Liver (tissue), 3 donors: Measurements from ENCODE around the gene NLRP6.

Experiments used
- EGR1 ChIP-seq, 2 donors: IDR thresholded peaks; 2 replicates each; pipeline ENCODE4 v1.6.1; 2016 to 2018; ENCODE audit warnings: antibody characterized with exemption in 2 of 2, low read depth in 2 of 2
- FOXA1 ChIP-seq: IDR thresholded peaks from 2 replicates; pipeline ENCODE4 v1.6.1; 2016; ENCODE audit warnings: antibody characterized with exemption
- GABPA ChIP-seq, 2 donors: IDR thresholded peaks in 1 of 2; conservative IDR thresholded peaks in 1 of 2; 2 replicates each; pipeline ENCODE4 v1.6.1; 2016; ENCODE audit warnings: antibody characterized with exemption in 2 of 2, mild to moderate bottlenecking in 1 of 2, moderate library complexity in 1 of 2
- JUND ChIP-seq, 2 donors: IDR thresholded peaks; 2 replicates each; pipeline ENCODE4 v1.6.1; 2016; ENCODE audit warnings: antibody characterized with exemption in 2 of 2
- RAD21 ChIP-seq, 2 donors: IDR thresholded peaks; 2 replicates each; pipeline ENCODE4 v1.6.1; 2016; ENCODE audit warnings: antibody characterized with exemption in 2 of 2, mild to moderate bottlenecking in 2 of 2
- RXRA ChIP-seq, 2 donors: IDR thresholded peaks; 2 replicates each; pipeline ENCODE4 v1.6.1; 2017 to 2018; ENCODE audit warnings: antibody characterized with exemption in 2 of 2, mild to moderate bottlenecking in 1 of 2
- SP1 ChIP-seq: IDR thresholded peaks from 2 replicates; pipeline ENCODE4 v1.6.1; 2018; ENCODE audit warnings: antibody characterized with exemption, mild to moderate bottlenecking
- TAF1 ChIP-seq: conservative IDR thresholded peaks from 2 replicates; pipeline ENCODE4 v1.6.1; 2016; ENCODE audit warnings: antibody characterized with exemption, mild to moderate bottlenecking
- YY1 ChIP-seq: IDR thresholded peaks from 2 replicates; pipeline ENCODE4 v1.6.1; 2016; ENCODE audit warnings: antibody characterized with exemption, mild to moderate bottlenecking
- TF ChIP-seq, protein P1 (sequence below): fragments of 150-350 bp; IDR thresholded peaks from 2 replicates; pipeline ENCODE4 v1.5.1; 2017; ENCODE audit warnings: improper control_type of control experiment, low read depth, low read length; ENCODE audit not compliant: missing input control
- TF ChIP-seq, protein P2 (sequence below): IDR thresholded peaks from 2 replicates; pipeline ENCODE4 v1.6.1; 2016; ENCODE audit warnings: antibody characterized with exemption, mild to moderate bottlenecking
- TF ChIP-seq, protein P3 (sequence below): IDR thresholded peaks from 2 replicates; pipeline ENCODE4 v1.6.1; 2016; ENCODE audit warnings: antibody characterized with exemption
- donor health status: healthy.
- donor health status: healthy.

DNA sequence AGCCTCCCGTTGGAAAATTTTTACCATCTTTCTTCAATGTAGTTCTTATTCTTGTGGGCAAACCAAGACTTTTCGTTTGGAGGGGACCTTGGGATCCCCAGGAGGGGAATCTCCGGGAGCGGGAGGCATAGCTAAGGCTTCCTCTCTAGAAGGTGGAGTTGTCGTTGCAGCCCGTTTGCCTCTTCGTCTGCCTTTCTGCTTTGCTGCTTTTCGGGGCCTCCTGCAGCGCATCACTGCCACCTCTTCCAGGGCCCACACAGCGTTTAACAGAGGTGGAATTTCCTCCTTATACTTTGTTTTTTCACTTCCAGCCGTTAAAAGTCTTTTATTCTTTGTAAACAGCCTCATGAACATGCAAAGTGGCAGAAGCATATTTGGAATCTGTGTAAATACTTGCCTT lies 45.9 kb downstream of the NLRP6 start:
- TF ChIP-seq, protein P1, sequence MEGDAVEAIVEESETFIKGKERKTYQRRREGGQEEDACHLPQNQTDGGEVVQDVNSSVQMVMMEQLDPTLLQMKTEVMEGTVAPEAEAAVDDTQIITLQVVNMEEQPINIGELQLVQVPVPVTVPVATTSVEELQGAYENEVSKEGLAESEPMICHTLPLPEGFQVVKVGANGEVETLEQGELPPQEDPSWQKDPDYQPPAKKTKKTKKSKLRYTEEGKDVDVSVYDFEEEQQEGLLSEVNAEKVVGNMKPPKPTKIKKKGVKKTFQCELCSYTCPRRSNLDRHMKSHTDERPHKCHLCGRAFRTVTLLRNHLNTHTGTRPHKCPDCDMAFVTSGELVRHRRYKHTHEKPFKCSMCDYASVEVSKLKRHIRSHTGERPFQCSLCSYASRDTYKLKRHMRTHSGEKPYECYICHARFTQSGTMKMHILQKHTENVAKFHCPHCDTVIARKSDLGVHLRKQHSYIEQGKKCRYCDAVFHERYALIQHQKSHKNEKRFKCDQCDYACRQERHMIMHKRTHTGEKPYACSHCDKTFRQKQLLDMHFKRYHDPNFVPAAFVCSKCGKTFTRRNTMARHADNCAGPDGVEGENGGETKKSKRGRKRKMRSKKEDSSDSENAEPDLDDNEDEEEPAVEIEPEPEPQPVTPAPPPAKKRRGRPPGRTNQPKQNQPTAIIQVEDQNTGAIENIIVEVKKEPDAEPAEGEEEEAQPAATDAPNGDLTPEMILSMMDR = no peak
- TF ChIP-seq YY1 (no peak), EGR1 (IDR thresholded peaks at IDR 0.05; ENCODE audit: low read depth in 2 of 2) (no peak), TAF1 (no peak), RXRA (IDR thresholded peaks at IDR 0.05) (no peak), RAD21 (IDR thresholded peaks at IDR 0.05) (no peak), FOXA1 (no peak), GABPA (IDR thresholded peaks at IDR 0.05 in 1 of 2, conservative IDR thresholded peaks at IDR 0.05 in 1 of 2) (no peak), JUND (IDR thresholded peaks at IDR 0.05) (no peak), SP1 (no peak)
- TF ChIP-seq, protein P2, sequence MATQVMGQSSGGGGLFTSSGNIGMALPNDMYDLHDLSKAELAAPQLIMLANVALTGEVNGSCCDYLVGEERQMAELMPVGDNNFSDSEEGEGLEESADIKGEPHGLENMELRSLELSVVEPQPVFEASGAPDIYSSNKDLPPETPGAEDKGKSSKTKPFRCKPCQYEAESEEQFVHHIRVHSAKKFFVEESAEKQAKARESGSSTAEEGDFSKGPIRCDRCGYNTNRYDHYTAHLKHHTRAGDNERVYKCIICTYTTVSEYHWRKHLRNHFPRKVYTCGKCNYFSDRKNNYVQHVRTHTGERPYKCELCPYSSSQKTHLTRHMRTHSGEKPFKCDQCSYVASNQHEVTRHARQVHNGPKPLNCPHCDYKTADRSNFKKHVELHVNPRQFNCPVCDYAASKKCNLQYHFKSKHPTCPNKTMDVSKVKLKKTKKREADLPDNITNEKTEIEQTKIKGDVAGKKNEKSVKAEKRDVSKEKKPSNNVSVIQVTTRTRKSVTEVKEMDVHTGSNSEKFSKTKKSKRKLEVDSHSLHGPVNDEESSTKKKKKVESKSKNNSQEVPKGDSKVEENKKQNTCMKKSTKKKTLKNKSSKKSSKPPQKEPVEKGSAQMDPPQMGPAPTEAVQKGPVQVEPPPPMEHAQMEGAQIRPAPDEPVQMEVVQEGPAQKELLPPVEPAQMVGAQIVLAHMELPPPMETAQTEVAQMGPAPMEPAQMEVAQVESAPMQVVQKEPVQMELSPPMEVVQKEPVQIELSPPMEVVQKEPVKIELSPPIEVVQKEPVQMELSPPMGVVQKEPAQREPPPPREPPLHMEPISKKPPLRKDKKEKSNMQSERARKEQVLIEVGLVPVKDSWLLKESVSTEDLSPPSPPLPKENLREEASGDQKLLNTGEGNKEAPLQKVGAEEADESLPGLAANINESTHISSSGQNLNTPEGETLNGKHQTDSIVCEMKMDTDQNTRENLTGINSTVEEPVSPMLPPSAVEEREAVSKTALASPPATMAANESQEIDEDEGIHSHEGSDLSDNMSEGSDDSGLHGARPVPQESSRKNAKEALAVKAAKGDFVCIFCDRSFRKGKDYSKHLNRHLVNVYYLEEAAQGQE = no peak
- TF ChIP-seq, protein P3, sequence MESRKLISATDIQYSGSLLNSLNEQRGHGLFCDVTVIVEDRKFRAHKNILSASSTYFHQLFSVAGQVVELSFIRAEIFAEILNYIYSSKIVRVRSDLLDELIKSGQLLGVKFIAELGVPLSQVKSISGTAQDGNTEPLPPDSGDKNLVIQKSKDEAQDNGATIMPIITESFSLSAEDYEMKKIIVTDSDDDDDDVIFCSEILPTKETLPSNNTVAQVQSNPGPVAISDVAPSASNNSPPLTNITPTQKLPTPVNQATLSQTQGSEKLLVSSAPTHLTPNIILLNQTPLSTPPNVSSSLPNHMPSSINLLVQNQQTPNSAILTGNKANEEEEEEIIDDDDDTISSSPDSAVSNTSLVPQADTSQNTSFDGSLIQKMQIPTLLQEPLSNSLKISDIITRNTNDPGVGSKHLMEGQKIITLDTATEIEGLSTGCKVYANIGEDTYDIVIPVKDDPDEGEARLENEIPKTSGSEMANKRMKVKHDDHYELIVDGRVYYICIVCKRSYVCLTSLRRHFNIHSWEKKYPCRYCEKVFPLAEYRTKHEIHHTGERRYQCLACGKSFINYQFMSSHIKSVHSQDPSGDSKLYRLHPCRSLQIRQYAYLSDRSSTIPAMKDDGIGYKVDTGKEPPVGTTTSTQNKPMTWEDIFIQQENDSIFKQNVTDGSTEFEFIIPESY = no peak
